Body of pancreas (tissue), 4 donors: Measurements from ENCODE around the gene EDDM13.

ENCODE experiments used
- CTCF ChIP-seq, 7 experiments: fragments of 450-650 bp in 4 of 7; fragments of 200-600 bp in 3 of 7; sonication (generic) in 3 of 7; IDR thresholded peaks; one replicate each; pipeline ENCODE4 v1.5.1; 2016 to 2019; ENCODE audit warnings: antibody characterized with exemption in 7 of 7
- POLR2A ChIP-seq, 3 donors: fragments of 450-650 bp; IDR thresholded peaks; one replicate each; pipeline ENCODE4 v1.6.1; 2016; ENCODE audit warnings: antibody characterized with exemption in 3 of 3, mild to moderate bottlenecking in 2 of 3

DNA sequence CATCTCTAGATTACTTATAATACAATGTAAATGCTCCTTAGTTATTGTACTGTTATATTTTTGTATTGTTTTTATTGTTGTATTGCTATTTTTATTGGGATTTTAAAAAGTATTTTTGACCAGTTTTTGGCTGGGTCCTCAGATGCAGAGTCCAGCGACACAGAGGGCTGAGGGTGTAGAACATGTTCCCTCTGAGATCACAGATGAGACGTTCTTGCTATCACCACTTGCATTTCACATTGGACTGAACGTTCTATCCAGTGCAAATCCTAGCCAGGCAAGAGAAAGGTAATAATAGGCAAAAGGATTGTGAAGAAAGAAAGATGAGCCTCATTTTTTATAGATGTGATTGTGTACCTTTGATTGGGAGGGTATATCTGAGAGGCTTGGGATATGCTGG lies 27.1 kb downstream of the EDDM13 start:
- TF ChIP-seq CTCF (IDR thresholded peaks at IDR 0.05) (no peak), POLR2A (IDR thresholded peaks at IDR 0.05) (no peak)
